Right lobe of liver (tissue), 4 donors: Measurements from ENCODE around the gene ZCCHC7.

Experiments used
- CTCF ChIP-seq, 4 donors: fragments of 200-600 bp in 3 of 4; fragments of 450-650 bp in 1 of 4; IDR thresholded peaks; one replicate each; pipeline versions ENCODE4 v1.5.1 to v1.8.0; 2016 to 2022; ENCODE audit warnings: antibody characterized with exemption in 4 of 4, mild to moderate bottlenecking in 2 of 4
- POLR2A ChIP-seq: fragments of 450-650 bp; IDR thresholded peaks from one replicate; pipeline ENCODE4 v1.6.1; 2017; ENCODE audit warnings: antibody characterized with exemption, mild to moderate bottlenecking
- donor health status: DM: no; HTN: no; CAD: no.
- donor health status: DM: no; HTN: no; CAD: no.
- donor health status: DM: no; HTN: yes; CAD: no.

- TF ChIP-seq CTCF (IDR thresholded peaks at IDR 0.05) (no peak), POLR2A (no peak)
These were observed 90.6 kb downstream of the ZCCHC7 start for GRCh38 chr9:37210737-37211523.
